NCI-H2107 (cell line): ENCODE data around the gene PRPS2.
A peak's percentile ranks its signal among the peaks of the same experiment; 100 is the strongest.

Source experiments
- DNase-seq: peaks from one replicate; lab custom pipeline; 2025; lab: John Stamatoyannopoulos, UW

Gene PRPS2

GRCh38 chrX:12814420-12814819, 23.2 kb downstream of the PRPS2 start:
- DNase-seq: peak; percentile 15

DNA sequence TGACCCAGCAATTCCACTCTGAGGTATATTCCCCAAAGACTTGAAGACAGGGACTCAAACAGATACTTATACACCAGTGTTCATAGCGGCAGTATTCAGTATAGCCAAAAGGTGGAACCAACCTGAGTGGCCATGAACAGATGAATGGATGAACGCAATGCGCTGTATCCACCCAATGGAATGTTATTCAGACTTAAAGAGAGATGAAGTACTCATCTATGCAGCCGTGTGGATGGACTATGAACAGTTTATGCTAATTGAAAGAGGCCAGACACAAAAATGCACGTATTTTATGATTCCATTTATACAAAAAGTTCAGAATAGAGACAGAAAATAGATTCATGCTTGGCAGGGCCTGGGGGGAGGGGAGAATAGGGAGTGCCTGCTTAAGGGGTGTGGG, 26.3 kb downstream of the PRPS2 start:
- DNase-seq: no peak

DNA sequence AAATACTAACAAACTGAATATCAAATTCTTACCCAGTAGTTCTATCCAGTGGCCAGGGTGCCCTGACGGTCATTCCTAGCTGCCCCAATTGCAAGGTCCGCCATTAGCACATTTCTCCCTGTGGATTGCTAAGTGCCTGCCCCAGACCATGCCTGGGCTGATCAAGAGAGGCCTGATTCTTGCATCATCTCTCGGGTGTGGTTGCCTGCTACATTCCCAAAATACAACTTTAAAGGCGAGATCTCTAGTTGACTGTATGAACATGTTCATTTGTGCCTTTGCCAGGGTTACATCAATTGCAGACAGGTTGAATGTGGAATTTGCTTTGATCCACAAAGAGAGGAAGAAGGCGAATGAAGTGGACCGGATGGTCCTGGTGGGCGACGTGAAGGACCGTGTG, 28.0 kb downstream of the PRPS2 start:
- DNase-seq: no peak

GRCh38 chrX:12820737-12821136, 29.5 kb downstream of the PRPS2 start:
- no peak for DNase-seq

GRCh38 chrX:12824944-12825343, 33.7 kb downstream of the PRPS2 start:
- DNase-seq: no peak

GRCh38 chrX:12825801-12826200, 34.6 kb downstream of the PRPS2 start:
- DNase-seq: no peak

DNA sequence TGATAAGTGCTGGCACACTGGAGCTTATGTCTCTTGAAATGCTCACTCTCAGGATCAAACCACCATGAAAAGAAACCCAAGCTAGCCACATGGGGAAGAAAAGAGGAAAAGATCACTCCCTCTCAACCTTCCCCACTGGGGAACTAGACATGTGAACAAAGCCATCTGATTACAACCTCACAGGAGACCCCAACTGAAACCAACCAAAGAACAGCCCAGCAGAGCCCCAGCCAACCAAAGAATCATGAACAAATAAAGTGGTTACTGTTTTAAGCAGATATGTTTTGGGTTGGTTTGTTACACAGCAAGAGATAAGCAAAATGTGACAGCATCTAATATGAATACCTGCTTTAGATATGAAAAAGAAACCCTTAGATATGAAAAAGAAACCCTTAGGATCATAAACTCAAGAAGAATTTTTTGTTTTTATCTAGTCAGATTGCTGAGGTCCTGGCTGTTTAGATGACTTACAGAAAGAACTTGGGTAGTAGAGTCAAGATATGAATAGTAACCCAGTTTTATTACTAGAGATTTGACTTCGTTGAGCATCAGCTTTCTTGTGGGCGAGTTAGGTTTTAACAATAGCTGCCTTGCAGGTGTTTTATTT, 52.0 kb downstream of the PRPS2 start:
- no peak for DNase-seq

DNA sequence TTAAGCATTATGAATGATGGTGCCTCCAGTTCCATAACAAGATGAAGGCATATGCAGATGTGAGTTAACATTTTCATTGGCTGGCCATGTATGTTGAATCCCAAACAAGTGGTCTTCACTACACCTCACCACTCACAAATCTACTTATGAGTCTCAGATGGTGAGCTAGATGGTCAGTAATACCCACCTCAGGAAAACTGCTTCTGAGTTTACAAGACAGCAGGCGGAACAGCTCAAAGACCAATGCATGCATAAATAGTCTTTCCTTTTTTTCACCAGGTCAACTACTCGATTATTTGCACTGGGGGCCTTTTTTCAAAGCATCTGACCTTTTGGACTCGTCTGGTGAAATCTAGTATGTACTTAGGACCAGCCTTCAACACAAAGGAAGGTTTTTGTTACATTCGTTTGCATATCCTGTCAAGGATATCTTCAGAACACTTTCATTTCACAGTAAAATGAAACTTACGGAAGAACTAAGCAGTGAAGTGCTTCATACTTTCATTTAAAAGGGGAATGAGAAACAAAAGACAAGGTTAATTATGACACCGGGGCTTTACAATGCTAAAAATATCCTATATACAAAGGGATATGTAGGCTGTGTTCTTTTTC, 52.6 kb downstream of the PRPS2 start:
- no peak for DNase-seq

DNA sequence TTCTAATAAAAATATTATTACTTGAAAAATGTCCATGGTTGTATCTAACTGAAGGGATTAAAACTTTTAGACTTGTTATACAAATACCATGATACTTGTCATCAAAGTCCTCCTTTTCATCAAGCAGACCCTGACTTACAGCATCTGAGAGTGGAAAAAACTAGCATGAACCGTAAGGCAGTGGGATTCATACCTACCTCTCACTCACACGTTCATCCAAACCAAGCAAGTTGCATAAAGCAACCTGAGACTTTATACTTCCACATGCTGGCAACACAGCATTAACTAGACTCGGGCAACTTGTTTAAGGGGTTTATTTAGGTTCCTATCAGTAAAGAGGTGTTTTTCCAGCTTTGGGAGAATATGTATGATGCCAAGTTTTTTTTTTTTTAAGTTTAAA, 53.1 kb downstream of the PRPS2 start:
- no peak for DNase-seq

GRCh38 chrX:12865359-12865758, 74.1 kb downstream of the PRPS2 start:
- DNase-seq: no peak

GRCh38 chrX:12866451-12867377, 75.5 kb downstream of the PRPS2 start, which contains the start of gene TLR7:
TLR7 (plus strand) TSS chrX:12867072; CDS start chrX:12867579, 507 bp downstream.
- no peak for DNase-seq

DNA sequence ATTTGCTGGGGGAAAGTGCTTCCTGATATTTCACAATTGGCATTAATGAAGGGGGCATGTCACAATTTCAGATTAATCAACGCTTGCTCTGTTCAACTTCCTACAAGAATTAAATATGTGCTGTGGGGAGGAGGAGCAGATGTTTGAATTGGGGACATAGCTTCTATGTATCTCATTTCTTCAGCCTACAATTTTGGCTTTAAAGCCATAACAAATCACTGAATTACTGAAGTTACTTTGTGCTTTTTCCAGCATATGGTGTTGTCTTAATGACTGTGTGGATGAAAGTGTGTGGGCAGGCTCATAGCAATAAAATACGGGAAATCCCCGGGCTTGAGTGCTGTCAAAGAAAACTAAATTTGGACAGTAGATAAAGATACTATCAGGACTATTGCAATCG, 76.5 kb downstream of the PRPS2 start:
- no peak for DNase-seq

DNA sequence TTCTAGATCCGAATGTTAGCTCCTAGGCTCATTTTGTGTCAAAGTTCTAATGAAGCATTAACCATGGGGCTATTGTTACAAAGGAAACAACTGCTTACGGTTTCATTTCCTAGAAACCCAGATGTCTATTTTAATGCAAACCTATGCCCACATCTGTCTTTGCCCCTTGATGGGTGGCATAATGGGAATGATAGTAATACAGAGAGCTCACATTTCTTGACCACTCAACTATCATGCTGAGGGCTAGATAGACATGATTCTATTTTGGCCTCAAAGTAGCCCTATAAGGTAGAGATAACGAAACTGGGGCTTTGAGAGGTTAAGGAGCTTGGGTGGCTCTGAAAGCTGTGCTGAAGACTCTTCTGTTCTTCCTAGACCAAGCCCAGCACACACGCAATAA, 77.5 kb downstream of the PRPS2 start:
- no peak for DNase-seq

- DNase-seq: no peak
Measured at GRCh38 chrX:12871257-12871656, 80.0 kb downstream of the PRPS2 start.

GRCh38 chrX:12872741-12873140, 81.5 kb downstream of the PRPS2 start:
- DNase-seq: no peak
